ENCODE results near the gene PERM1.

- peak in 3 of 6 experiments; percentile 20 to 51 (median 31) for TF ChIP-seq CTCF (IDR thresholded peaks at IDR 0.05)
- no peak for TF ChIP-seq POLR2A (IDR thresholded peaks at IDR 0.05)
Measured at GRCh38 chr1:938088-938683, 43.7 kb downstream of the PERM1 start.

Data from thyroid gland (tissue), 4 donors.